ENCODE data around the gene EFNB2.

Gene EFNB2

GRCh38 chr13:106499113-106499512 is 36.3 kb downstream of the EFNB2 start:
- no peak for DNase-seq

DNA sequence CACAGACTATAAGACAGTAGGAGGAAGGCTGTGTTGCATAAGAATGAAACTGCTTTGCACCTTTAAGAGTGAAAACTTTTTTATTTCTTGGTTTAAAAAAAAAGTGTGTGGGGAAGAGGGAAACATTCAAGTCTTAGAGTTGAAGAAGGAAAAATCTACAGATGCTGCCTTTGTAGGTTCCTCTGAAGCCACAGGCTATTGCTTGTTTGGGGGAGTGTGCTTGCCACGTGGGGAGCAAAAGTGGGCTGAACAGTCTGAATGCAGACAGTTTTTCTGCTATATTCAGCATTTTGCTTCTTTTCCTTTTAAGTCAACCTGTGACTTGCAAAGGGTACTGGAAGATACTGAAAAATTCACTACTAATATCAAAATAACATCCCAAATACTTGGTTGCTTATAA is 36.9 kb downstream of the EFNB2 start:
- no peak for DNase-seq

- DNase-seq: no peak
These were observed 37.3 kb downstream of the EFNB2 start for GRCh38 chr13:106498158-106498557.

DNA sequence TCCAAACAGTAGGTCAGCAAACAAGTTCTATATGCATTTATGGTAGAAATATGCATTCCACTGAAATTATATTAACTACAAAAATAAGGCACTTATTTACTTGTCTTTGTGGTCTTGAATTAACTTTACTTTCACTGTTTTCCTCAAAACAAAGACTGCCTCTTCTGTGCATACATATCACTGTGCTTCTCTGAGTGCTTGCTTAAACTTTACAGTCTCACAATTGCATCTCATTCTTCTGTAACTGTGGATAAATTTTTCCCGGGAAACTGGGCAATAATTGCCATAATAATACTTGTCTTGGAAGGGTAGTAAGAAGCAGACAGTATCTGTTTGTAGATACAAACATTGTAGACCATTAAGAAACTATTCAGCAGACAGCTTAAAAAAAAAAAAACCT is 38.4 kb downstream of the EFNB2 start:
- no peak for DNase-seq

DNA sequence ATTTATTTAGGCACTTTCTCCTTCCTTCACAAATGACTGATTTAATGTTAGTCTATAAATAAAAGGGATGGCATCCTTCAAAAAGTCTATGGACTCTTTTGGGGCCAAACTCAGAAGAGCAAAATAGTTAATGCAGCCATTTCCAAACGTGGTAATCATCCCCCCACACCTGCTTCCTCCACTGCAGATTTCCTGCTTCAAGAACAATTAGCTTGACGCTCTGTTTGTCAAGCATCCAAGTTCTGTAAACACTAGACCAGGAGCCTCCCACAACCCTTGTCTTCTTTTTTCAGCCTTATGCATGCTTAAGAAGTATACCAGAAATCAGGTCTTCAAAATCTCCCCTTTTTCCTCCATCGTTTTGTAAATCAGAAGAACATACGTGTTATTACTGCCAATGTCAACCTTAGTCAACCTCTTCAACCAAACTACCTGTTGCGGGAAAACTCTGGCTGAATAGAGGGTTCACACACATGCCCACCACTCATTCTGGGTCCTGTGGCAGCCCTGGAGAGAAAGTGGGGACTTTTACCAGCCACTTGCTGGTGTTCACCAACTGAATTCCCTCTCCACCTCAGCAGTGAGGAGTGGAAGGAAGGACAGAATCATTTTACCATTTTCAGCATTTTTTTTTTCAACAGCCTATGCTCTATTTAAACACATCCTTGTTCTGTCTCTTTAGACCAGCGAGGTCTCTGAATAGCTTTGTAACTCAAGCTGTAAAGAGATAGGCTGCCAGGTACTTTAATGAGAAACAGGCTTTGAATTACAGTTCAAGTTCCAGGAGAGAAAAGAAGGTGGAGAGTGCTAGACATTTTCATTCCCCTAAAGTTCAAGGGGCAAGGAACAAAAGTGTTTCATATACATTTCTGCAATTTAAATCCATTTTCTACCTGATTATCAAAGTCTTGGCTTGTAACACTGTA is 39.1 kb downstream of the EFNB2 start:
- peak; percentile 84 for DNase-seq

- DNase-seq: no peak
These were observed 40.5 kb downstream of the EFNB2 start for GRCh38 chr13:106494936-106495335.

DNA sequence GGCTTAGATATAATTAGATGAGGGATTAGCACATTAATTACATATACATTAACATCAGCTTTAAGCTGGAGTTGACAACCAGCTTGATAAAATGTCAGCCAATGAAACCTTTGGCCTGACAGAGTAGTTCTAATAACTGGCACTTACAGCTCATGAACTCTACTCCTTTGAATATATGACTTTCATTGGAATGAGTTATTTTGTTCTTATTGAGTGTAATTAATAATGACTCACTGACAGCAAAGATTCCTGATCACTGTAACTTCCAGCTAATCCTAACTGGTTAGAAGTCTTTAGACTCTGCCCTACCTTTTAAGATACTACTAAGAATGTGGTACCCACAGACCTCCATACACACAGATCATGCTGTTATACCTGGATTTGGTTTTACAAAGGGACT is 41.0 kb downstream of the EFNB2 start:
- DNase-seq: no peak

DNA sequence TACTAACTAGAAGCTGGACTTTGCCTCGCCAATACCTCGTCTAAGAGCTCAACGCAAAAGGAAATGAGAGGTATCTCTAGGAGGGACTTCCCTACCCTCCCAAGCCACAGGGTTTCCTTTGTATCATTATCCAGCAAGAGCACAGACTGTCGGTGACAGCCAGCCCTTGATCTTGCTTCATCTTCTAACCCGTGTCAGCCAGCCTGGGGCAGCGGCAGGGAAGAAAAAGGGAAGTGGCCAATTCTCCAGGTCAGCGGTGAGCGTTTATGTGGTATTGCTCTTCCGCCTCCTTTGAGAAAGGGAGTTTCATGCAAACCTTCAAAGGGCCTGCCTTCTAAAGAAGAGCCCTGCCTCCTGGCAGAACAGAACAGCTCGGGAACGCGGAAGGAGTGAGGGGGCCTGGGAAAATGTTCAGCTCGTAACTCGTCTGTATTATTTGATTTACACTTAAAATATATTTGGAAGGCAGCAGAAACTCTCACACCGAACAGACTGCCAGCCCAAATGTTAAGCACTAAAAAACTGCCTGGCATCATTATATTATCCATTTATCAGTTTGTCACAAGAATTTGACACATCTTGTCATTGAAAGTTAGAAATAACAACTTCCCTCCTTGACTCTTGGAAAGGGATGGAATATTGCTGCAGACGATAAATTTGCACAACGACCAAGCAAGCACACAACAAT is 41.8 kb downstream of the EFNB2 start:
- DNase-seq: no peak

DNA sequence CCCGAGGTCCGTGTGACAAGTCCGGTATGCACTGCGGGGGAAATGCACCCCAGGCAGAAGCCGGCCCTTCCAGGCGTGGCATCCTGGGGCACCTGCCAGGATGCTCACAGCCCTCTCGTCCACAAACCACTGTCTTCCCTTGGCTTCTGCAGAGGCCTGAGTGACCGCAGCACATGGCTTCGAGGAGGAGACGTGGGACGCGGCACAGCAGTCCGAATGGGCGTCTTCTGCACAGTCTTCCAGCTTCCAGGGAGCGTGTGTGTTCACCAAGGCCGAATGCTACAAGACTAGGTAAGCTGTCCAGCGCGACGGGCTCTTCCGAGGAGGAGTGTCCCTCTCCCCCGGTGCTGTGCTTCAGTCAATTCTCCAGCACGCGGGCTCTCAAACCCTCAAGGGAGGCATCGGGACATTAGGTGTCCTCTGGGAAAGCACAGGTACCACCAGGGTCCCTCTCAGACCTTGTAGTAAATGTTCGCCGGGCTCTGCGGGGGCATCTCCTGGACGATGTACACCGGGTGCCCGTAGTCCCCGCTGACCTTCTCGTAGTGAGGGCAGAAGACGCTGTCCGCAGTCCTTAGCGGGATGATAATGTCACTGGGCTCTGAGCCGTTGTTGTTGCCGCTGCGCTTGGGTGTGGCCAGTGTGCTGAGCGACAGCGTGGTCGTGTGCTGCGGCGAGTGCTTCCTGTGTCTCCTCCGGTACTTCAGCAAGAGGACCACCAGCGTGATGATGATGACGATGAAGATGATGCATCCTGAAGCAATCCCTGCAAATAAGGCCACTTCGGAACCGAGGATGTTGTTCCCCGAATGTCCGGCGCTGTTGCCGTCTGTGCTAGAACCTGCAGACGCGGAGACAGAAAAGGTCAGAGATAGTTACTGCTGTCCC is 42.6 kb downstream of the EFNB2 start:
- DNase-seq: no peak

- DNase-seq: no peak
These were observed 43.4 kb downstream of the EFNB2 start for GRCh38 chr13:106491928-106492587.

- DNase-seq: no peak
These were observed 44.0 kb downstream of the EFNB2 start for GRCh38 chr13:106491463-106491862.

DNA sequence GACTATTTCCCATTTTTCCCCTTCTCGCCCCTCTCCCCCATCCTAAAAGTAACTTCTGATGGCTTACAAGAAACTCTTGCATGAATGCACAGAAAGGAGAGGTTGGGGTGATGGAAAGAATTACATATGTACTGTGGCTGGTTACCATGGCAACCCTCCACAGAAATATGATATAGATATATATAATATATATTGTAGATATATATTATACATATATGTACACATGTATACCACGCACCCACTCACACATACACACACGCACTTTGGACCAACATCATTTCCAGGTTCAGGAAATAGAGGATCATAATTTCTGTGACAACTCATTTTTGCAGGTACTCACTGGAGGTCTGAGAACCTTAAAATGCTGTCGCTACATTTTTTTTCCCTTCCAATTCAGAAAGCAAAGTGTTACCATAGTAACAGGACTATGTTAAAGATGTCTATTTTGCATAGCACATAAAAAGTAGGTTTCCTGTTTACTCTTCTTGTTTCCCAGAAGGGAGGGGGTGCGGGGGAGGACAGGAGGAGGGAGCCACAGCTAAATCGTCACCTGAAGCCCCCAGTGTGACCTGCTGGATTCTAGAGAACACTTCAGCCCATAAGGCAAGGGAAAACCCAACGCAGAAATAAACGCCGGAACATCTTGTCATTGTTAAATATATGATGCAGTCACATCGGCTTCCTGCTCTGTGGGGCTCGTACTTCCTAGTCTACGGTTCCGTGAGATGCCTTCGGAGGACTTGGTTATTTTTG is 44.7 kb downstream of the EFNB2 start:
- DNase-seq: no peak

DNA sequence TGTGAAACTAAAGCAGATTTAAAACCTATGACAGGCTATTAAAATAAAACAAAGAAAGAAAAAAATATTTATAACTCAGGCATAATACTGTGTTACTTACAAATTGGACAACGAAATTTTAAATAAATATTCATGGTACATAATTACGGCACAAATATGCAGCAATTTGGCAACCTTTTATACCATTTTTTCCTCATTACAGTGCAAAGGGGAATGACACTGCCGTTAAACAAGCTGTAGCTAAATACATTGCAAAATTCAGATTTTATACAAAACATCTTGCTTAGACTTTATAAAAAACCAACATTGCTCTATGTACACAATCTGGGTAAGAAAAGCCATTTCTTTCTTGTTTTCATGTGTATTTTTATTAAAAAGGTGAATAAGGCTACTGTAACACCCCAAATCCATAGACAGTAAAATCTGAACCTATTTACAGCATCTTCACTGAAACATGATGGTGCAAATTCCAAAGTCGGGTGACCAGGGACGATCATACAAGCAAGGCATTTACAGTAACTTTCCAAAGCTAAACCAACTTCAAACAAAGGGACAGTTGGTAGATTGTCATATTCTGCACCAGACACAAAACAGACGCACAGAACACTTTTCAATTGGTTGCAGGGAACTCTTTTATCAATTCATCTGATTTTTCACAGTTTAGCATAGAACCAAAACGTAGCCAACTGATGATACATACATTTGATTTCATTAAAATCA is 45.5 kb downstream of the EFNB2 start:
- DNase-seq: no peak

- no peak for DNase-seq
These were observed 46.8 kb downstream of the EFNB2 start for GRCh38 chr13:106488686-106489085.

GRCh38 chr13:106488076-106488475 is 47.4 kb downstream of the EFNB2 start:
- DNase-seq: no peak

GRCh38 chr13:106487129-106487528 is 48.3 kb downstream of the EFNB2 start:
- peak; percentile 29 for DNase-seq

GRCh38 chr13:106486287-106486686 is 49.2 kb downstream of the EFNB2 start:
- DNase-seq: no peak

DNA sequence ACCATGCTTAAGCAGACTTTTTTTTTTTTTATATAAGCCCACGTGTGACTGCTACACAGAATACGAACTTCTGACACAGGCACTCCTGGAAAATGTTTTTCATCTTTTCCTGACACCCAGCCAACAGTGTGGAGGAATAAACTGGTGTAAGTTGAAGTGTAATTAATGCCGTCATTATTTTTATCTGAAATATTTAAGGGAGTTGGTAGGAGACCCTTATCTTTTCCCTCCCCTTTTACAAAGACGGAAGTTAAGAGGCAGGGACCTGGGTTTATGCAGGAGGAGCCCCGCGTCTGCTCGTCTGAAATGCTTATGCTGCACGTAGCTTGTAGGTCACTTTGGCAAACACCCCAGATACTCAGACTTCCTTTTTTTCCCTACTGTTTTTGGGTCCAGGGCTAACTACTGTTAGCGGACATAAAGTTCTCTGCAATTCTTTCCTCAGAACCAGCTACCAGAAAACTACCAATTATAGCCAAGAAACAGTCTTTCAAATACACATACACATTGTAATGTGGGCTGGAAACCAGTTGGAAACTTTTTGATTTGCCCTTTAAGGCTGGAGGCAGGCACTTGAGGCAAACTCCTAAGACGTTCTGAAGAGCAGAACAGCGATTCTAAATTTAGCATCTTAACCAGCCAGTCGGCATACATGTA is 50.8 kb downstream of the EFNB2 start:
- DNase-seq: no peak

DNA sequence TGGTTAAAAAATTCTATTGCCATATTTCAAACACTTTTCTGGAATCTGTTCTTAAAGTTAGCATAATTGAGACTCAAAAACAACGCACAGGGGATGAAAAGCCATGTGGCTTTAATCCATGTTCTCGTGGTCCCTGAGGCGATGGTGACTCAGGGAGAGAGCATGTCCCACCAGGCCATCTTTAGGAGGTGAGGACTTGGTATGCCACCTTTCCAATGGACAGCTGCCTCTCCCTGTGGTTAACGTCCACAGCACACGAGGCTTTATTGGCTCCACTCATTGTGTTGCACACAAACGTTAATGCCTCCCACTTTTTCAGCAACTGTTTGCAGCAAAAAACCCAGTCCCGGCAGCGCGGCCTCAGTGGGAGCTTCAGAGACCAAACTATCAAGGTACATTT is 51.4 kb downstream of the EFNB2 start:
- DNase-seq: no peak

DNA sequence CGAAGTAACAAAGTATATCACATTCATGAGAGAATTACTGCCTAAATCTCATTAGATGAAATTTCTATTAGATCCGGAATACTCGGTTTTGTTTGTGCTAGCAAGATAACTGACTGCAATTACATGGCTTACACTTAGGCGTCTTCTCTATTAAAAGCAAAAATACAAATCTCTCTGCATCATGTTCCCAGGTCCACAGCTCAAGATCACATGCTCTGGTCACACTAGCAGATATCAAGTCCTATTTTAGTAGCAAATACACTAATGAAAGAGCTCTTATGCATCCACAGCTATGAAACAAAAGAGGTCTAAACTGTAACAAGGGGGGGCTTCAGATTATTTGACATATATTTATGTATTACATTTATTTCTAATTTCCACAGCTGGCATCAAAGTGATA is 53.5 kb downstream of the EFNB2 start:
- DNase-seq: no peak
